Stomach (tissue), 9 donors: ENCODE measurements around the gene B3GNT8. TPM values are rescaled to one million over a fixed set of nuclear protein-coding genes. Genes with fewer than 3 reads are reported as not detected.
"Not testable (repeated sequence)": the region's sequence is repeated elsewhere in the genome, so short reads cannot be mapped to it uniquely, and the experiment has no call there.

Experiments used
- DNase-seq, 2 donors: peaks; one replicate each; pipeline versions ENCODE4 v3.0.0 to v3.0.0-alpha.2; 2013 to 2019
- H3K27ac ChIP-seq, 5 donors: fragments of 200-600 bp in 4 of 5; sonication (generic) in 4 of 5; one replicate each; pipeline ENCODE4 v1.5.1; 2013 to 2019; ENCODE audit warnings: mild to moderate bottlenecking in 1 of 5, moderate library complexity in 1 of 5
- H3K27me3 ChIP-seq, 3 donors: fragments of 200-600 bp; sonication (generic); one replicate each; pipeline ENCODE4 v1.5.1; 2017 to 2019; ENCODE audit warnings: mixed run types in 1 of 3
- H3K36me3 ChIP-seq, 4 donors: fragments of 200-600 bp; sonication (generic); 1 replicate in 3 of 4; 2 replicates in 1 of 4; pipeline ENCODE4 v1.5.1; 2016 to 2019
- H3K4me1 ChIP-seq, 4 donors: fragments of 200-600 bp; sonication (generic); one replicate each; pipeline ENCODE4 v1.5.1; 2016 to 2019
- H3K4me3 ChIP-seq, 4 donors: fragments of 200-600 bp; sonication (generic) in 3 of 4; one replicate each; pipeline ENCODE4 v1.5.1; 2016 to 2019; ENCODE audit warnings: mild to moderate bottlenecking in 1 of 4
- H3K9me3 ChIP-seq, 4 donors: fragments of 200-600 bp; sonication (generic); one replicate each; pipeline ENCODE4 v1.5.1; 2016 to 2019
- CTCF ChIP-seq, 7 experiments: fragments of 450-650 bp in 4 of 7; fragments of 200-600 bp in 3 of 7; sonication (generic) in 3 of 7; IDR thresholded peaks; one replicate each; pipeline ENCODE4 v1.5.1; 2016 to 2019; ENCODE audit warnings: antibody characterized with exemption in 7 of 7, control low read depth in 2 of 7, mild to moderate bottlenecking in 1 of 7
- EP300 ChIP-seq: sonication (generic); formaldehyde crosslinking; IDR thresholded peaks from one replicate; pipeline ENCODE4 v1.6.1; 2017; ENCODE audit warnings: antibody characterized with exemption
- POLR2A ChIP-seq, 4 donors: fragments of 450-650 bp; IDR thresholded peaks; one replicate each; pipeline ENCODE4 v1.6.1; 2016; ENCODE audit warnings: antibody characterized with exemption in 4 of 4, control low read depth in 2 of 4, mild to moderate bottlenecking in 1 of 4, moderate library complexity in 1 of 4
- POLR2AphosphoS5 ChIP-seq, 3 donors: sonication (generic); formaldehyde crosslinking; IDR thresholded peaks; one replicate each; pipeline ENCODE4 v1.6.1; 2016; ENCODE audit warnings: antibody characterized with exemption in 3 of 3
- WGBS, 5 donors: extraction: QIAGEN DNeasy Blood & Tissue Kit in 3 of 5; methylation state at CpG; one replicate each; pipeline versions ENCODE4 v1.1.5 to v1.1.7; 2013 to 2018; 5-methylcytosine and 5-hydroxymethylcytosine counted together
- intact Hi-C: fragments of 100-400 bp; cut with DNase I; formaldehyde crosslinking; loops from one replicate; pipeline ENCODE4 v1.15.1; 2023; ENCODE audit warnings: low total_unique reads
- polyA plus RNA-seq, 3 donors: library from polyadenylated mRNA; stranded (reverse); fragments of 200-250 nt; gene quantifications; one replicate each; pipeline ENCODE4 v1.2.3, GENCODE V29; 2013
- total RNA-seq, 5 donors: library from RNA; depleted of rRNA; stranded (reverse); fragments of >200 nt; gene quantifications; one replicate each; pipeline versions ENCODE4 v1.1.0 to v1.2.3, GENCODE V29; 2014 to 2016
- donor health status: healthy with polysubstance abuse.
- donor health status: Bipolar disorder and iron deficiency.
- donor health status: healthy.

Gene B3GNT8
- total and polyA plus RNA-seq, 8 donors: 0.92 to 158 (median 5.4) TPM; not detected in 2

GRCh38 chr19:41439441-41440222 lies 12.5 kb upstream of the B3GNT8 start, which contains the start of gene DMAC2:
DMAC2 (minus strand) TSS chr19:41439912; CDS start chr19:41439899, 13 bp downstream.
- Histone ChIP-seq H3K4me3 (peak within 1 kb of the TSS; percentile 62 to 83 (median 80)), H3K27me3 (peaks cover 0 to 27% (median 0%) of the 10 kb centered on the region in 3 donors), H3K9me3 (no peaks in the 10 kb centered on the region), H3K4me1 (peaks cover 0 to 20% (median 17%) of the 10 kb centered on the region in 4 donors), H3K36me3 (peaks cover 11 to 36% (median 33%) of the 10 kb centered on the region in 4 donors), H3K27ac (peak within 1 kb of the TSS; percentile 88 to 99 (median 97))
- peak; percentile 98 to 99 for DNase-seq
- 0 to 1% (median 0%) methylated on average over 34 to 40 of the region's 40 CpGs for WGBS, 5 donors
- no peak for TF ChIP-seq EP300
- TF ChIP-seq POLR2AphosphoS5 (IDR thresholded peaks at IDR 0.05): peak; percentile 47 to 90 (median 61)
- no peak for TF ChIP-seq POLR2A (IDR thresholded peaks at IDR 0.05)
- peak in 4 of 7 experiments; percentile 20 to 54 (median 39) for TF ChIP-seq CTCF (IDR thresholded peaks at IDR 0.05)
- intact Hi-C loops: no loop called here

GRCh38 chr19:41437944-41438574 lies 10.9 kb upstream of the B3GNT8 start:
- H3K27ac ChIP-seq: no peak overlapping the region
- 88 to 94% (median 90%) methylated on average over 6 to 7 of the region's 7 CpGs for WGBS, 5 donors
- H3K4me1 ChIP-seq: peaks cover 0 to 20% (median 17%) of the 10 kb centered on the region in 4 donors
- no peak overlapping the region for H3K4me3 ChIP-seq
- H3K9me3 ChIP-seq: no peaks in the 10 kb centered on the region
- TF ChIP-seq POLR2A (IDR thresholded peaks at IDR 0.05): no peak
- TF ChIP-seq CTCF (IDR thresholded peaks at IDR 0.05): no peak
- no peak for TF ChIP-seq POLR2AphosphoS5 (IDR thresholded peaks at IDR 0.05)
- no peak for TF ChIP-seq EP300
- H3K27me3 ChIP-seq: peaks cover 0 to 16% (median 0%) of the 10 kb centered on the region in 3 donors
- H3K36me3 ChIP-seq: peaks cover 13 to 47% (median 45%) of the 10 kb centered on the region in 4 donors
- DNase-seq: no peak
- intact Hi-C loops: no loop called here

GRCh38 chr19:41436674-41436951 lies 9.4 kb upstream of the B3GNT8 start:
- H3K36me3 ChIP-seq: peaks cover 26 to 61% (median 59%) of the 10 kb centered on the region in 4 donors
- H3K27me3 ChIP-seq: peaks cover 0 to 4% (median 0%) of the 10 kb centered on the region in 3 donors
- no peak overlapping the region for H3K27ac ChIP-seq
- H3K4me3 ChIP-seq: no peak overlapping the region
- TF ChIP-seq EP300 (no peak), CTCF (IDR thresholded peaks at IDR 0.05) (no peak), POLR2A (IDR thresholded peaks at IDR 0.05) (no peak), POLR2AphosphoS5 (IDR thresholded peaks at IDR 0.05) (no peak)
- no peaks in the 10 kb centered on the region for H3K9me3 ChIP-seq
- peaks cover 0 to 20% (median 17%) of the 10 kb centered on the region in 4 donors for H3K4me1 ChIP-seq
- intact Hi-C loops: no loop called here
- DNase-seq: no peak

GRCh38 chr19:41435936-41436673 lies 8.9 kb upstream of the B3GNT8 start:
- Histone ChIP-seq H3K27ac (no peak overlapping the region), H3K9me3 (no peaks in the 10 kb centered on the region), H3K27me3 (no peaks in the 10 kb centered on the region), H3K4me1 (peaks cover 0 to 20% (median 17%) of the 10 kb centered on the region in 4 donors), H3K36me3 (peaks cover 30 to 66% (median 64%) of the 10 kb centered on the region in 4 donors), H3K4me3 (no peak overlapping the region)
- intact Hi-C loops: no loop called here
- WGBS, 5 donors: 91 to 96% (median 95%) methylated on average over 18 to 19 of the region's 19 CpGs
- no peak for DNase-seq
- TF ChIP-seq POLR2A (IDR thresholded peaks at IDR 0.05): no peak
- no peak for TF ChIP-seq POLR2AphosphoS5 (IDR thresholded peaks at IDR 0.05)
- no peak for TF ChIP-seq CTCF (IDR thresholded peaks at IDR 0.05)
- TF ChIP-seq EP300: no peak

GRCh38 chr19:41435376-41435775 lies 8.2 kb upstream of the B3GNT8 start:
- H3K27me3 ChIP-seq, H3K27ac ChIP-seq, DNase-seq, H3K9me3 ChIP-seq, H3K4me3 ChIP-seq, intact Hi-C loops: not testable (repeated sequence)
- peaks cover 0 to 20% (median 17%) of the 10 kb centered on the region in 4 donors for H3K4me1 ChIP-seq
- H3K36me3 ChIP-seq: peaks cover 30 to 72% (median 71%) of the 10 kb centered on the region in 4 donors
- 95 to 99% (median 98%) methylated on average over 8 to 11 of the region's 11 CpGs for WGBS, 5 donors
